Measurements from ENCODE around the gene ZFP36L2.

The ZFP36L2 gene

GRCh38 chr2:43226558-43226954, at the start of gene ZFP36L2:
Gene ZFP36L2 (minus strand): TSS chr2:43226606. CDS start chr2:43226315, 291 bp downstream.
- peak; percentile 89 to 91 (median 91) for DNase-seq (ENCODE audit: low read depth in 3 of 3)

GRCh38 chr2:43274721-43275120, 48.3 kb upstream of the ZFP36L2 start:
- no peak for DNase-seq (ENCODE audit: low read depth in 3 of 3)

GRCh38 chr2:43274055-43274454, 47.6 kb upstream of the ZFP36L2 start:
- DNase-seq (ENCODE audit: low read depth in 3 of 3): no peak

GRCh38 chr2:43273529-43273928, 47.1 kb upstream of the ZFP36L2 start:
- no peak for DNase-seq (ENCODE audit: low read depth in 3 of 3)

- no peak for DNase-seq (ENCODE audit: low read depth in 3 of 3)
These were observed 44.7 kb upstream of the ZFP36L2 start for GRCh38 chr2:43270930-43271615.

- DNase-seq (ENCODE audit: low read depth in 3 of 3): no peak
These were observed 44.1 kb upstream of the ZFP36L2 start for GRCh38 chr2:43270461-43270860.

GRCh38 chr2:43269706-43270105, 43.3 kb upstream of the ZFP36L2 start:
- DNase-seq (ENCODE audit: low read depth in 3 of 3): no peak

GRCh38 chr2:43269074-43269572, 42.7 kb upstream of the ZFP36L2 start:
- DNase-seq (ENCODE audit: low read depth in 3 of 3): no peak

- no peak for DNase-seq (ENCODE audit: low read depth in 3 of 3)
These were observed 41.9 kb upstream of the ZFP36L2 start for GRCh38 chr2:43268066-43268953.

- DNase-seq (ENCODE audit: low read depth in 3 of 3): no peak
These were observed 41.0 kb upstream of the ZFP36L2 start for GRCh38 chr2:43267381-43267780.

GRCh38 chr2:43266711-43267111, 40.3 kb upstream of the ZFP36L2 start:
- no peak for DNase-seq (ENCODE audit: low read depth in 3 of 3)

GRCh38 chr2:43265421-43265820, 39.0 kb upstream of the ZFP36L2 start:
- no peak for DNase-seq (ENCODE audit: low read depth in 3 of 3)

GRCh38 chr2:43265001-43265400, 38.6 kb upstream of the ZFP36L2 start:
- DNase-seq (ENCODE audit: low read depth in 3 of 3): no peak

GRCh38 chr2:43262951-43263350, 36.5 kb upstream of the ZFP36L2 start:
- no peak for DNase-seq (ENCODE audit: low read depth in 3 of 3)

- DNase-seq (ENCODE audit: low read depth in 3 of 3): no peak
These were observed 35.8 kb upstream of the ZFP36L2 start for GRCh38 chr2:43262239-43262638.

GRCh38 chr2:43259512-43259911, 33.1 kb upstream of the ZFP36L2 start:
- DNase-seq (ENCODE audit: low read depth in 3 of 3): no peak

- DNase-seq (ENCODE audit: low read depth in 3 of 3): no peak
These were observed 32.2 kb upstream of the ZFP36L2 start for GRCh38 chr2:43258547-43259156.

GRCh38 chr2:43255296-43255910, 29.0 kb upstream of the ZFP36L2 start:
- no peak for DNase-seq (ENCODE audit: low read depth in 3 of 3)

GRCh38 chr2:43254331-43254730, 27.9 kb upstream of the ZFP36L2 start:
- DNase-seq (ENCODE audit: low read depth in 3 of 3): no peak

GRCh38 chr2:43251171-43251731, 24.8 kb upstream of the ZFP36L2 start:
- no peak for DNase-seq (ENCODE audit: low read depth in 3 of 3)

- DNase-seq (ENCODE audit: low read depth in 3 of 3): no peak
These were observed 23.6 kb upstream of the ZFP36L2 start for GRCh38 chr2:43250015-43250414.

GRCh38 chr2:43248621-43249020, 22.2 kb upstream of the ZFP36L2 start:
- no peak for DNase-seq (ENCODE audit: low read depth in 3 of 3)
